Duodenal mucosa (tissue), 2 donors: ENCODE results near the gene RIN3.

Experiments
- H3K27ac ChIP-seq: one replicate; pipeline ENCODE4 v1.7.0; 2013; ENCODE audit warnings: low read depth, low read length
- H3K27me3 ChIP-seq, 2 donors: one replicate each; pipeline ENCODE4 v1.7.0; 2013; ENCODE audit warnings: low read length in 2 of 2, control low read depth in 1 of 2; ENCODE audit not compliant: insufficient read depth in 2 of 2, control insufficient read depth in 1 of 2
- H3K36me3 ChIP-seq, 2 donors: one replicate each; pipeline ENCODE4 v1.7.0; 2013; ENCODE audit warnings: low read length in 2 of 2, control low read depth in 1 of 2; ENCODE audit not compliant: insufficient read depth in 2 of 2, control insufficient read depth in 1 of 2
- H3K4me1 ChIP-seq, 2 donors: one replicate each; pipeline ENCODE4 v1.7.0; 2013; ENCODE audit warnings: low read length in 2 of 2, control low read depth in 1 of 2; ENCODE audit not compliant: insufficient read depth in 2 of 2, control insufficient read depth in 1 of 2
- H3K4me3 ChIP-seq, 2 donors: one replicate each; pipeline ENCODE4 v1.7.0; 2013; ENCODE audit warnings: low read length in 2 of 2, low read depth in 1 of 2
- H3K9ac ChIP-seq, 2 donors: one replicate each; pipeline ENCODE4 v1.7.0; 2013; ENCODE audit warnings: low read length in 2 of 2, low read depth in 1 of 2
- H3K9me3 ChIP-seq, 2 donors: one replicate each; pipeline ENCODE4 v1.7.0; 2013; ENCODE audit warnings: low read length in 2 of 2, control low read depth in 1 of 2; ENCODE audit not compliant: control insufficient read depth in 1 of 2

Gene RIN3

DNA sequence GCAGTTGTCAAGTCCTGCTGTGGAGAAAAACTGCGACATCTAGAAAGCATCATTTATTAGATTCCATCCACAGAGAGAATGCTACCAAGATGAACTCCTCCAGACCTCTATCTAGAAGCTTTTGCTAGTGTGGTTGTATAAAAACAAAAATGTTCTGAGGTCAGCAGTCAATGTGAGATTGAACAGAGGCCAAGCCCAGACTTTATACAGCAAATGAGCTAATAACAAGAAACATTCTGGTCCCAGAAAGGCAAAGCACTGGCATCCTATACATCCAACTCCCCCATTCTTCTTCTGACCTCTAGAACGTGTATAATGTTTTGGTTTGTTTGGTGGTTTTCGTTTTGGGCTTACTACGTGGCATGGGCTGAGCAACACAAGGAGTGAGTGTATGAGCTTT lies 26.7 kb upstream of the RIN3 start:
- H3K36me3 ChIP-seq, result no peaks in the 10 kb centered on the region
- no peak overlapping the region for H3K4me3 ChIP-seq
- no peaks in the 10 kb centered on the region for H3K27me3 ChIP-seq
- H3K27ac ChIP-seq, result no peak overlapping the region
- H3K9me3 ChIP-seq, result no peaks in the 10 kb centered on the region
- H3K9ac ChIP-seq, result no peak overlapping the region
- no peaks in the 10 kb centered on the region for H3K4me1 ChIP-seq

DNA sequence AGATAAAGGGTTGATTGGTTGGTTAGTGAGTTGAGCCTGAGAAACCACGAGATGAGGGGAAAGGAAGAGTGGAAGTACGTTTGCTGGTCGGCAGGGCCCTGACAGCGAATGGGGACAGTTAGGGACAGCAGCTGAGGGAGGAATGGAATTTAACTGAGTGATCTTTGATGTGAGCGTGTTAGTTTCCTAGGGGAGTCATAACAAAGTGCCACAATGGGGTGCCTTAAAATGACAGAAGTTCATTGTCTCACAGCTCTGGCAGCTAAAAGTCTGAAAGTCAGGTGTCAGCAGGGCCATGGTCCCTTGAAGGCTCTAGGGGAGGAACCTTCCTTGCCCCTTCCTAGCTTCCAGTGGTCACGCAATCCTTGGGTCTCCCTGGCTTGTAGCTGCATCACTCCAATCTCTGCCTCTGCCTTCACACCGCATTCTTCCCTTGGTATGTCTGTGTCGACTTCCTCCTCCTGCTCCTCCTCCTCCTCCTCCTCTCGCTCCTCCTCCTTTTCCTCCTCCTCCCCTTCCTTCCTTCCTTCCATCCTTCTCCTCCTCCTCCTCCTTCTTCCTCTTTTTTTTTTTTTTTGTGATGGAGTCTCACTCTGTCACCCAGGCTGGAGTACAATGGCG lies 26.0 kb upstream of the RIN3 start:
- Histone ChIP-seq H3K36me3 (no peaks in the 10 kb centered on the region), H3K4me3 (no peak overlapping the region), H3K4me1 (no peaks in the 10 kb centered on the region), H3K27me3 (no peaks in the 10 kb centered on the region), H3K27ac (no peak overlapping the region), H3K9me3 (no peaks in the 10 kb centered on the region), H3K9ac (no peak overlapping the region)

GRCh38 chr14:92489394-92490238 lies 24.0 kb upstream of the RIN3 start:
- Histone ChIP-seq H3K9me3 (no peaks in the 10 kb centered on the region), H3K4me1 (no peaks in the 10 kb centered on the region), H3K27ac (no peak overlapping the region), H3K9ac (no peak overlapping the region), H3K4me3 (no peak overlapping the region), H3K27me3 (no peaks in the 10 kb centered on the region), H3K36me3 (no peaks in the 10 kb centered on the region)

DNA sequence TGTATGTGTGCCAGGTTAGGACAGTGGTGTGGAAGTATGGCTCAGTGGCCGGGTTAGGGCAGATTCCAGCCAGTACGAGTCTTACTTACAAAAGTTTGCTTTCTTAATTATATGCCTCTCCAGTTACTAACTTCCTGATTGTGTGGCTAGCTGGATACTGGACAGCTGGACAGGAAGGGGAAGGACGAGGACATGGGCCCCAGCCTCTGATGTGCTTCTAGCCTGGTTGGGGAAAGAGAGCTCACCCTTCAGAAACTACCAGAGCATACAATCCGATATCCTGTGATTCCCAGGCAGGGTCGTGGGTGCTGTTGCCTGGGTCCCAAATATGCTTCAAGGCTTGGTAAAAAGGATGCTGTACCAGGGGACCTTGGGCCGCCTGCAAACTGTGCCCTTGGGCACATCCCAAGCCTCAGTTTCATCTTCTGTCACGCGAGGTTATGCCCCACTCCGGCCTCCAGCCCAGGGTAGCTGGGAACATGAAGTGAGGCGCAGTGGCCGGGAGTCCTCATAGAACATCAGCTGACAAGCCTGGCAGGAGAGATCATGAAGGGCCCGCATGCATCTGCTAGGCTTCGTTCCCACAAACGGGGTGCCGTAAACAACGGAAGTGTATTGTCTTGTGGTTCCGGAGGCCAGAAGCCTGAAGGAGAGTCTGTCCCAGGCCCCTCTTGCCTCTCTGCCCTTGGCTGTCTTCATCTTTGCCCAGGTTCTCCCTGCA lies 23.2 kb upstream of the RIN3 start:
- no peaks in the 10 kb centered on the region for H3K4me1 ChIP-seq
- no peaks in the 10 kb centered on the region for H3K27me3 ChIP-seq
- no peaks in the 10 kb centered on the region for H3K36me3 ChIP-seq
- H3K9ac ChIP-seq, result no peak overlapping the region
- no peak overlapping the region for H3K4me3 ChIP-seq
- H3K9me3 ChIP-seq, result no peaks in the 10 kb centered on the region
- no peak overlapping the region for H3K27ac ChIP-seq

GRCh38 chr14:92491782-92492181 lies 21.8 kb upstream of the RIN3 start:
- no peak overlapping the region for H3K9ac ChIP-seq
- no peaks in the 10 kb centered on the region for H3K36me3 ChIP-seq
- no peaks in the 10 kb centered on the region for H3K27me3 ChIP-seq
- H3K4me3 ChIP-seq, result no peak overlapping the region
- H3K27ac ChIP-seq, result no peak overlapping the region
- H3K9me3 ChIP-seq, result no peaks in the 10 kb centered on the region
- no peaks in the 10 kb centered on the region for H3K4me1 ChIP-seq

DNA sequence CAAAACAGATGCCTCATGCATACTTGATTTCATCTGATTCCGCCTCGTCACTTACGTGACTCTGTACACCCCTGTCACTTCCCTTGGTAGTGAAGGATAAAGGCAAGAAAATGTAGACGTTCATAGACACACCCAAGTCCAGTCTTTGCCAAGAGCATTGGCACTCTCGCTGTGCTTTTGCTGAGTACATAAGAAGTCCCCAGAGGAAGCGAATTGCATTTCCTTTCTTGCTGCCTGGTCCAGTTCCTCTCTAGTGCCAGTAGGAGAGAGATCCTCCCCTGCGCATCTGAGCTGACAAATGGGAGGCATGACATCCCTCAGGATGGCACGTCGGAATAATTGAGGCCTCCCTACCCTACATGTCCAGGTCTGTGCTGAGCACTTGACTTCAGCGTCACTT lies 21.3 kb upstream of the RIN3 start:
- Histone ChIP-seq H3K9ac (no peak overlapping the region), H3K27me3 (no peaks in the 10 kb centered on the region), H3K9me3 (no peaks in the 10 kb centered on the region), H3K4me3 (no peak overlapping the region), H3K36me3 (no peaks in the 10 kb centered on the region), H3K4me1 (no peaks in the 10 kb centered on the region), H3K27ac (no peak overlapping the region)

GRCh38 chr14:92493024-92493423 lies 20.6 kb upstream of the RIN3 start:
- H3K27me3 ChIP-seq, result no peaks in the 10 kb centered on the region
- no peaks in the 10 kb centered on the region for H3K9me3 ChIP-seq
- no peaks in the 10 kb centered on the region for H3K4me1 ChIP-seq
- H3K27ac ChIP-seq, result no peak overlapping the region
- H3K36me3 ChIP-seq, result no peaks in the 10 kb centered on the region
- H3K4me3 ChIP-seq, result no peak overlapping the region
- no peak overlapping the region for H3K9ac ChIP-seq

- no peaks in the 10 kb centered on the region for H3K4me1 ChIP-seq
- H3K27ac ChIP-seq, result no peak overlapping the region
- no peaks in the 10 kb centered on the region for H3K27me3 ChIP-seq
- H3K9me3 ChIP-seq, result no peaks in the 10 kb centered on the region
- no peaks in the 10 kb centered on the region for H3K36me3 ChIP-seq
- H3K4me3 ChIP-seq, result no peak overlapping the region
- H3K9ac ChIP-seq, result no peak overlapping the region
Observed at GRCh38 chr14:92493492-92493891, 20.1 kb upstream of the RIN3 start.

DNA sequence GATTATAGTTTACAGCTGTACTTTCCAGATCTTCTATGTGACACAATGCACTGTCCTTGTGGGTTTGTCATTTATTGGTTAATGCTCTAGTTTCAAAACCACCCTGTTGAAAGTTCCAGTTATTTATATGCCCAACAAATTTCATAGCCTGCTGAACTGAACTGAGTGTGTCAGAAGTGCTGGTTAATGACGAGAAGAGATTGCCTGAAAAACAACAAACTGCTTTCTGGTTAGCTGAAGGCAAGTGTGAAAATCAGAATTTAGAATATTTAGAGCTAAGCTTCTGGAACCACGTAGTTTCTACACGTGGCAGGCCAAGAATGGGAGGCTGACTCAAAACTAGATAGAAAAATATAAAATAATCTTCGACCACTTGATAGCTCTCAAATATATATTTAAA lies 19.1 kb upstream of the RIN3 start:
- Histone ChIP-seq H3K27me3 (no peaks in the 10 kb centered on the region), H3K27ac (no peak overlapping the region), H3K4me1 (no peaks in the 10 kb centered on the region), H3K4me3 (no peak overlapping the region), H3K9me3 (no peaks in the 10 kb centered on the region), H3K36me3 (no peaks in the 10 kb centered on the region), H3K9ac (no peak overlapping the region)

DNA sequence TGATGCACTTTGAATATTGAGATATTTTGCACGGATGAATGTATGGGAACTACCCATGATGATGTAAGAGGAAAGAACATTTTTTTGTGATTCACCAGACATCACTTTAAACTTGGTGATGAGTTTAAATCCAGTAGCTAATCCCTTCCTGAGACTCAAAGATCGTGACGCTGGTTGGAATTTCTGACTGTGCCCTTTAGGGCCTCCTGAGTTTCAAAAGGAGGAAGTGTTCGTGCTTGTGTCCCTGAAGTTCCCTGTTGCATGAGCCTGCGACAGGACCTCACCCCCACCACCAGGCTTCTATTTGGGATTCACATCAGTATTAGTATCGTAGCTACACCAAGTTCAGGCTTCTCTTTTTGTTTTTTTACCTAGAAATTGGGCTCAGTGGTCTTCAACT lies 18.6 kb upstream of the RIN3 start:
- no peaks in the 10 kb centered on the region for H3K4me1 ChIP-seq
- H3K27me3 ChIP-seq, result no peaks in the 10 kb centered on the region
- H3K9me3 ChIP-seq, result no peaks in the 10 kb centered on the region
- no peak overlapping the region for H3K27ac ChIP-seq
- H3K36me3 ChIP-seq, result no peaks in the 10 kb centered on the region
- H3K9ac ChIP-seq, result no peak overlapping the region
- H3K4me3 ChIP-seq, result no peak overlapping the region
